ENCODE data around the gene KDM3B.

Gene KDM3B

DNA sequence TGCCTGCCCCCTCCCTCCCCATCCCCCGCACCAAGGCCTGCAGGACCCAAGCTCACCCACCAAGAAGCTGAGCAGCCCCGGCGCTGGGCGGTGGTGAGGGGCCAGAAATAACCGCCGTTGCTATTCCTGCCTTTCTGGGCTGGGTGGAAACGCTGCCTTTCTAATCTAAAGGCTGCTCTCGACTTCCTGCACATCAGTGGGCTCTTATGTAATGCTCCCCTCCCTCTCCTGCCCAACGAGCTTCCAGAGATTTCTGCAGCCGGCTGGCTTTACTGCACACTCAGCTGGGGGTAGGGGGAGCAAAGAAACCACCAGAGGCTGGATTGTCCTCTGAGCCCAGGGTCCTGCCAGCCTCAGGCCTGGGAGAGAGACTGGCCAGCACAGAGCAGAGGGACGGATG, 105.9 kb downstream of the KDM3B start:
- H3K27me3 ChIP-seq (ENCODE audit: control insufficient read depth in 1 of 2, insufficient read depth in 2 of 2, low read length in 2 of 2): no peaks in the 10 kb centered on the region
- peaks cover 29% of the 10 kb centered on the region for H3K4me1 ChIP-seq (ENCODE audit: insufficient read depth, low read length)
- no peaks in the 10 kb centered on the region for H3K36me3 ChIP-seq (ENCODE audit: insufficient read depth, low read length)
- H3K9me3 ChIP-seq (ENCODE audit: low read length): no peaks in the 10 kb centered on the region
- no peak overlapping the region for H3K27ac ChIP-seq (ENCODE audit: low read depth, low read length)
- H3K4me3 ChIP-seq (ENCODE audit: low read depth in 1 of 2, low read length in 2 of 2): no peak overlapping the region
- no peak overlapping the region for H3K9ac ChIP-seq (ENCODE audit: low read length)

- H3K9ac ChIP-seq (ENCODE audit: low read length): no peak overlapping the region
- H3K4me1 ChIP-seq (ENCODE audit: insufficient read depth, low read length): peaks cover 33% of the 10 kb centered on the region
Measured at GRCh38 chr5:138458856-138459255, 106.4 kb downstream of the KDM3B start.

GRCh38 chr5:138459311-138459933, 106.9 kb downstream of the KDM3B start:
- H3K9me3 ChIP-seq (ENCODE audit: low read length): no peaks in the 10 kb centered on the region
- H3K4me3 ChIP-seq (ENCODE audit: low read depth in 1 of 2, low read length in 2 of 2): no peak overlapping the region
- H3K4me1 ChIP-seq (ENCODE audit: insufficient read depth, low read length): peaks cover 33% of the 10 kb centered on the region
- H3K27me3 ChIP-seq (ENCODE audit: control insufficient read depth in 1 of 2, insufficient read depth in 2 of 2, low read length in 2 of 2): no peaks in the 10 kb centered on the region
- no peak overlapping the region for H3K9ac ChIP-seq (ENCODE audit: low read length)
- H3K36me3 ChIP-seq (ENCODE audit: insufficient read depth, low read length): no peaks in the 10 kb centered on the region
- H3K27ac ChIP-seq (ENCODE audit: low read depth, low read length): no peak overlapping the region

More at GRCh38 chr5:138458856-138459255, 106.4 kb downstream of the KDM3B start:
- no peaks in the 10 kb centered on the region for H3K36me3 ChIP-seq (ENCODE audit: insufficient read depth, low read length)
- no peak overlapping the region for H3K27ac ChIP-seq (ENCODE audit: low read depth, low read length)
- no peak overlapping the region for H3K4me3 ChIP-seq (ENCODE audit: low read depth in 1 of 2, low read length in 2 of 2)
- no peaks in the 10 kb centered on the region for H3K27me3 ChIP-seq (ENCODE audit: control insufficient read depth in 1 of 2, insufficient read depth in 2 of 2, low read length in 2 of 2)
- H3K9me3 ChIP-seq (ENCODE audit: low read length): no peaks in the 10 kb centered on the region

DNA sequence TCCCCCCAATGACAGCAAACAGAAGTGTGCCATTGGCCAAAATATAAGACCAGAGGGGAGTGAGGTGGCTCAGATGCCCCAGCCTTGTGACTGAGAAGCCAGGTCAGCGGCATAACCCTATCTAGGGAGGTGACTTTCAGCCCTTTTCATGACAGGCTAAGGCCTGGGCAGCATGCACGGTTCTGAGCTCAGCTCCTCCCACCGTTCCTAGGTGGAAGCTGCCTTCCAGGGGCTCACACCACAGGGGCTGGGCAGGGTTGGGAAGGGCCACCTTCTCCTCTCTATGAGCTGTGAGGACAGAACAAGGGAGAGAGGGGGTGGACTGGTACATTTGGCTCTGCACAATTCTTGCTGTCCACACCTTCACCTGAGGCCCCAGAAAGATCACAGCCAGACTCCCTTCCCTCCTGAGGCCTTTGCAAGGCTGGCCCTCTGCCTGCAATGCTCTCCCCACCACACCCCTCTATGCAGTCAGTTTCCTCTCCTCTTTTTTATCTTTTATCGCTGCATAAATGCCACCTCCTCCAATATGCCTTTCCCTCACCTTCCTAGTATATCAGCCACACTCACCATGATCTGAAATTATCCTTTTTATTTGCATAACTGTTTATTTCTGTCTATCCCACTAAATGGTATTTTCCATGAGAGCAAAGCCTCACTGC, 107.7 kb downstream of the KDM3B start:
- Histone ChIP-seq H3K9me3 (ENCODE audit: low read length) (no peaks in the 10 kb centered on the region), H3K36me3 (ENCODE audit: insufficient read depth, low read length) (no peaks in the 10 kb centered on the region), H3K27me3 (ENCODE audit: control insufficient read depth in 1 of 2, insufficient read depth in 2 of 2, low read length in 2 of 2) (no peaks in the 10 kb centered on the region), H3K9ac (ENCODE audit: low read length) (no peak overlapping the region), H3K4me3 (ENCODE audit: low read depth in 1 of 2, low read length in 2 of 2) (no peak overlapping the region), H3K4me1 (ENCODE audit: insufficient read depth, low read length) (peaks cover 33% of the 10 kb centered on the region), H3K27ac (ENCODE audit: low read depth, low read length) (no peak overlapping the region)

- Histone ChIP-seq H3K9ac (ENCODE audit: low read length) (no peak overlapping the region), H3K27me3 (ENCODE audit: control insufficient read depth in 1 of 2, insufficient read depth in 2 of 2, low read length in 2 of 2) (no peaks in the 10 kb centered on the region), H3K4me3 (ENCODE audit: low read depth in 1 of 2, low read length in 2 of 2) (no peak overlapping the region), H3K36me3 (ENCODE audit: insufficient read depth, low read length) (no peaks in the 10 kb centered on the region), H3K4me1 (ENCODE audit: insufficient read depth, low read length) (peaks cover 33% of the 10 kb centered on the region), H3K27ac (ENCODE audit: low read depth, low read length) (no peak overlapping the region), H3K9me3 (ENCODE audit: low read length) (no peaks in the 10 kb centered on the region)
Measured at GRCh38 chr5:138461343-138462125, 109.0 kb downstream of the KDM3B start.

- H3K36me3 ChIP-seq (ENCODE audit: insufficient read depth, low read length): no peaks in the 10 kb centered on the region
- peak overlapping the region; percentile 100 for H3K27ac ChIP-seq (ENCODE audit: low read depth, low read length)
- H3K4me3 ChIP-seq (ENCODE audit: low read depth in 1 of 2, low read length in 2 of 2): peak overlapping the region; percentile 86 to 94
- H3K9ac ChIP-seq (ENCODE audit: low read length): peak overlapping the region; percentile 66
- H3K27me3 ChIP-seq (ENCODE audit: control insufficient read depth in 1 of 2, insufficient read depth in 2 of 2, low read length in 2 of 2): no peaks in the 10 kb centered on the region
- no peaks in the 10 kb centered on the region for H3K9me3 ChIP-seq (ENCODE audit: low read length)
- peaks cover 28% of the 10 kb centered on the region for H3K4me1 ChIP-seq (ENCODE audit: insufficient read depth, low read length)
Measured at GRCh38 chr5:138463419-138464007, 111.0 kb downstream of the KDM3B start.

- no peaks in the 10 kb centered on the region for H3K27me3 ChIP-seq (ENCODE audit: control insufficient read depth in 1 of 2, insufficient read depth in 2 of 2, low read length in 2 of 2)
- no peaks in the 10 kb centered on the region for H3K36me3 ChIP-seq (ENCODE audit: insufficient read depth, low read length)
- peak overlapping the region; percentile 100 for H3K27ac ChIP-seq (ENCODE audit: low read depth, low read length)
- peaks cover 23% of the 10 kb centered on the region for H3K4me1 ChIP-seq (ENCODE audit: insufficient read depth, low read length)
- H3K4me3 ChIP-seq (ENCODE audit: low read depth in 1 of 2, low read length in 2 of 2): peak overlapping the region; percentile 86 to 94
- no peaks in the 10 kb centered on the region for H3K9me3 ChIP-seq (ENCODE audit: low read length)
- peak overlapping the region; percentile 90 for H3K9ac ChIP-seq (ENCODE audit: low read length)
Measured at GRCh38 chr5:138464008-138464387, 111.5 kb downstream of the KDM3B start.

- H3K27ac ChIP-seq (ENCODE audit: low read depth, low read length): peak overlapping the region; percentile 100
- H3K4me3 ChIP-seq (ENCODE audit: low read depth in 1 of 2, low read length in 2 of 2): peak overlapping the region; percentile 86 to 94
- H3K9me3 ChIP-seq (ENCODE audit: low read length): no peaks in the 10 kb centered on the region
- no peaks in the 10 kb centered on the region for H3K27me3 ChIP-seq (ENCODE audit: control insufficient read depth in 1 of 2, insufficient read depth in 2 of 2, low read length in 2 of 2)
- peaks cover 21% of the 10 kb centered on the region for H3K4me1 ChIP-seq (ENCODE audit: insufficient read depth, low read length)
- H3K36me3 ChIP-seq (ENCODE audit: insufficient read depth, low read length): no peaks in the 10 kb centered on the region
- peak overlapping the region; percentile 90 for H3K9ac ChIP-seq (ENCODE audit: low read length)
Measured at GRCh38 chr5:138464388-138465260, 112.1 kb downstream of the KDM3B start.

DNA sequence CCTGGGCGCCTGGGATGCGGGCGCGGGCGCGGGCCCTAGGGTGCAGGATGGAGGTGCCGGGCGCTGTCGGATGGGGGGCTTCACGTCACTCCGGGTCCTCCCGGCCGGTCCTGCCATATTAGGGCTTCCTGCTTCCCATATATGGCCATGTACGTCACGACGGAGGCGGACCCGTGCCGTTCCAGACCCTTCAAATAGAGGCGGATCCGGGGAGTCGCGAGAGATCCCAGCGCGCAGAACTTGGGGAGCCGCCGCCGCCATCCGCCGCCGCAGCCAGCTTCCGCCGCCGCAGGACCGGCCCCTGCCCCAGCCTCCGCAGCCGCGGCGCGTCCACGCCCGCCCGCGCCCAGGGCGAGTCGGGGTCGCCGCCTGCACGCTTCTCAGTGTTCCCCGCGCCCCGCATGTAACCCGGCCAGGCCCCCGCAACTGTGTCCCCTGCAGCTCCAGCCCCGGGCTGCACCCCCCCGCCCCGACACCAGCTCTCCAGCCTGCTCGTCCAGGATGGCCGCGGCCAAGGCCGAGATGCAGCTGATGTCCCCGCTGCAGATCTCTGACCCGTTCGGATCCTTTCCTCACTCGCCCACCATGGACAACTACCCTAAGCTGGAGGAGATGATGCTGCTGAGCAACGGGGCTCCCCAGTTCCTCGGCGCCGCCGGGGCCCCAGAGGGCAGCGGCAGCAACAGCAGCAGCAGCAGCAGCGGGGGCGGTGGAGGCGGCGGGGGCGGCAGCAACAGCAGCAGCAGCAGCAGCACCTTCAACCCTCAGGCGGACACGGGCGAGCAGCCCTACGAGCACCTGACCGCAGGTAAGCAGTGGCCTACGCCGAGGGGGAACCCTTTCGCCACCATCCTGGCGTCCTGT, 113.0 kb downstream of the KDM3B start, which contains the start of gene EGR1:
EGR1 (plus strand) TSS at position 219 of the 864 bp plus-strand sequence; CDS start at position 502, 283 bp downstream.
- peaks cover 21% of the 10 kb centered on the region for H3K4me1 ChIP-seq (ENCODE audit: insufficient read depth, low read length)
- no peaks in the 10 kb centered on the region for H3K9me3 ChIP-seq (ENCODE audit: low read length)
- peak within 1 kb of the TSS; percentile 90 for H3K9ac ChIP-seq (ENCODE audit: low read length)
- H3K36me3 ChIP-seq (ENCODE audit: insufficient read depth, low read length): no peaks in the 10 kb centered on the region
- H3K27me3 ChIP-seq (ENCODE audit: control insufficient read depth in 1 of 2, insufficient read depth in 2 of 2, low read length in 2 of 2): no peaks in the 10 kb centered on the region
- H3K4me3 ChIP-seq (ENCODE audit: low read depth in 1 of 2, low read length in 2 of 2): peak within 1 kb of the TSS; percentile 86 to 94
- H3K27ac ChIP-seq (ENCODE audit: low read depth, low read length): peak within 1 kb of the TSS; percentile 100
